Dedifferentiated amniotic fluid mesenchymal stem cell (primary cell): ENCODE data around the gene PCCA.
A peak's percentile ranks its signal among the peaks of the same experiment; 100 is the strongest.

ENCODE experiments used
- DNase-seq: peaks from one replicate; pipeline ENCODE4 v3.0.0-alpha.2; 2016; ENCODE audit errors: extremely low spot score

The PCCA gene

GRCh38 chr13:100526318-100527000 lies 437.6 kb downstream of the PCCA start:
- DNase-seq: no peak

DNA sequence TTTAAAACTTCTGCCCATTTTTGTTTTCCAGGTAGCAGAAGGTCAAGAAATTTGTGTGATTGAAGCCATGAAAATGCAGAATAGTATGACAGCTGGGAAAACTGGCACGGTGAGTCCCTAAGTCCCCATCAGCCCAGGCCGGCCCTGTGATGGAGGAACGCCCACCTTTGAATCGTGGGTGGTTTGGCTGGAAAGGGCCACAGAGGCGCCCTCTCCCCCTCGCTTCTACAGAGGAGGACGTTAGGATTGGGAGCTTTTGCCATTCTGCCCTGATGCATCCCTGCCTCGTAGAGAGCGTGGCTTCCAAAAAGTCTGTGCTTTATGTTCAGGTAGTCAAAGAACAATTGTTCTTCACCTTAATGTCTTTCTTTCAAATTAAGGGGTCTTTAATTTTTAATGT lies 438.8 kb downstream of the PCCA start:
- no peak for DNase-seq

- no peak for DNase-seq
Measured at GRCh38 chr13:100528353-100528752, 439.5 kb downstream of the PCCA start.

DNA sequence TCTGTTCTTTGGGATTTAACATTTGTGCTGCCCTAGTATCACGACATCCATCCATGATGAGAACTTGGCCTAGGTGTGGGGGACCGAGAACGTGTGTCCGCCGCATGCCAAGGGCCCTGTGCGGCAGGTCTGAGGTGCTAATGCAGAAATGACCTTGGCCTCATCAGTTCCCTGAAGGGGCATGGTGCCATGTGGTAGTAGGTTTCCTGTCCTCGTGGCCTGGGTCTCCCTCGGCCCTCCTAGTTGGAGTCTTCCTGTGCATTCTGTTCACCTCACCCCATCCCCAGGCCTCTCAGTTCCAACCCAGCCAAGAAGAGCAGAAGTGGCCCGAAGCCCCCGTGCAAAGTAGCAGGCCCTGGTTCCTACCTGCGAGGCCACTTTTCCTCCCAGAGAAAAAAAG lies 439.9 kb downstream of the PCCA start:
- no peak for DNase-seq

DNA sequence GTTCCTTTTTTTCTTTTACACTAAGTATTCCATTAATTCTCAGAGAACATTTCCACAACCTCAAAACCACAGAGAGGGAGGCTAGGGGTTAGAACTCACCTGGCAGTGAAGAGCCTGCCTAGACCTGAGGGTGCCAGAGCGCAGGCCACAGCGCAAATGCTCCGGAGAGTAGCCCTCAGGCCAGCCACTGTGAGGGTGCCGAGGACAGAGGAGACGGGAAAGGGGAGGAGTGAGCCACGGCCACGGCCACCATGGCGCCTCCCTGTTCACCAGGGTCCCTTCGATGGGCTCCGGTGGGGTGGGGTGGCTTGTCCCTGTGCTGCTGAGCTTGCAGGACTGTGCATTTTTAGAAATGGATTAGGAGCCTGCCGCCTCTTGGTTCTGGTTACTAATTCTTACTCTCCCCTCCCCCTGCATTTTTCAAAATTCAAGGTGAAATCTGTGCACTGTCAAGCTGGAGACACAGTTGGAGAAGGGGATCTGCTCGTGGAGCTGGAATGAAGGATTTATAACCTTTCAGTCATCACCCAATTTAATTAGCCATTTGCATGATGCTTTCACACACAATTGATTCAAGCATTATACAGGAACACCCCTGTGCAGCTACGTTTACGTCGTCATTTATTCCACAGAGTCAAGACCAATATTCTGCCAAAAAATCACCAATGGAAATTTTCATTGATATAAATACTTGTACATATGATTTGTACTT lies 440.9 kb downstream of the PCCA start:
- DNase-seq: no peak

DNA sequence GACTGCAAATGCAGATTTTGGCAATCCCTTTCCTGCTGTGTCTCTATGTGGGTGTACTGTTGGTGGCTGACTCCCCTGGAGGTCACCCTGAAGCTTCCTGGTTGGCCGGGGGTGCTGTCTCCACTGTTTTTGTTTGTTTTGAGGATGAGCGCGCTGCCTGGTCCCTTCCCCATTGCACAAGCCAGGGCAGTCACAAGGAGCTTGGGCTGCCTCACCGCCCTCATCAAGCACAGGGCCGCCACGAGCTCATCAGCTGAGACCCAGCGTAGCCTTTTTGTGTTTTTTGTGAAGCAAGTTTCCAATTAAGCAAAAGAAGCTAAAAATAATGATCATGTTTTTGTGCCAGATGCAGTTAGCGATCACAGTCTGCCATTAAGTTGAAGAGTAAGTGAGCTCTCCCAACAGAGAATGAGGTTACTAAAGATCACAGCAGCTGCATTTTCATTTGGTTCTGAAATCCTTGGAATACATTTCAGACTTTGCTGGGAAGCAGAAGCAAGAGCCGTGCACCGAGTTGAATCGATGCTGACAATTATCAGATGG lies 441.8 kb downstream of the PCCA start:
- DNase-seq: no peak

- no peak for DNase-seq
Measured at GRCh38 chr13:100532090-100532766, 443.3 kb downstream of the PCCA start.

GRCh38 chr13:100532836-100533435 lies 444.0 kb downstream of the PCCA start:
- no peak for DNase-seq

- DNase-seq: no peak
Measured at GRCh38 chr13:100533588-100534041, 444.7 kb downstream of the PCCA start.

- no peak for DNase-seq
Measured at GRCh38 chr13:100534147-100534843, 445.4 kb downstream of the PCCA start.

GRCh38 chr13:100534911-100535310 lies 446.0 kb downstream of the PCCA start:
- no peak for DNase-seq

DNA sequence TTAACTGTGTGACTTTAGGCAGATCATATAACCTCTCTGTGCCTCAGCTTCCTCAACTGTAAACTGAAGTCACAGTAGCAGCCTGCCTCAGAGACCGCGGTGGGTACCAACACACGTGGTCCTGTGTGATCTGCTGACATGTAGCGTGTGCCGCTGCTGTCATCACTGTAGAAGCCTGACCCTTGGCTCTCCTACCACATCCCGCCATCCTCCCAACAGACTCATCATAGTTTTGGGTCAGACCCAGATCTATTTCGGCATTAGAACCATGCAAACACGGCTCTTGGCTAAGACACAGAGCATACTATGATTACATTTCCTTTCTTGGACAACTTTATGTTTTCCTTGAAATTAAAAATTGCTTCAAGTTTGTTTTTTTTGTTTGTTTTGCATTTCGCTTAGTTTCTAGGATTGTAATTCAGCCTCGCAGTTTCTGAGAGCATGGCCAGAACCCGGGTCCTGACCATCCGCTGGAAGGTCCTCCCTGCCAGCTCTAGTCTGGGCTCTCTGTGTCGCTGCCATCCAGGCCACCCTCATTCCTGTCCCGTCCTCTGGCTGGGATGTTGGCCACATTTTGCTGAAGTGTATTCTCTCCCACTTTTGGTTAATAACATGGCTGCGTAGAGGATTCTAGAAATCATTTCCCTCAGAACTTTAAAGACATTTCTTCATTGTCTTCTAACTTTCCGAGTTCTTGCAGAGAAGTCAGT lies 446.7 kb downstream of the PCCA start:
- DNase-seq: no peak

- DNase-seq: no peak
Measured at GRCh38 chr13:100536643-100537180, 447.8 kb downstream of the PCCA start.

- DNase-seq: no peak
Measured at GRCh38 chr13:100537486-100537885, 448.6 kb downstream of the PCCA start.

DNA sequence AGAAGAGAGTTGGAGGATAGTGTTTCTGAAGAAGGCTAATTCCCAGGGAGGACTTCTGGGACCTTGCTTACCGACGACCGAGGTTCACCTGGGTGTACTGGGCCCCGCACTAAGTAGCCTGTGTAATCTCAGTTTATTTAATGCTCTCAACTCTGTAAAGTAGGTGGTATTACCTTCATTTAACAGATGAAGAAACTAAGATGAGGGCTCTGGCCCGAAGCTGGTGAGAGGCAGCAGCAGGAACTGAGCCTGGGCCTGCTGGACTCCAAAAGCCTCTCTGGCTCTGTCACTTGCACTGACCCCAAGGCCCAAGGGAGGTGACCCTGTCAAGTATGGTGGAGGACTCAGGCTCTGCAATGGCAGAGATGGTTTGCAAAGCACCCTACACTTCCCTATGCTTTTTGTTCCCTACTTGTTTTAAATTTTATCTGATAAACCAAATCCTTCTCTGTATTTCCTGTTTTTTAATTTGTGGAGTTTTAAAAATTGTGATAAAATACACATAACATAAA lies 449.1 kb downstream of the PCCA start:
- DNase-seq: no peak

DNA sequence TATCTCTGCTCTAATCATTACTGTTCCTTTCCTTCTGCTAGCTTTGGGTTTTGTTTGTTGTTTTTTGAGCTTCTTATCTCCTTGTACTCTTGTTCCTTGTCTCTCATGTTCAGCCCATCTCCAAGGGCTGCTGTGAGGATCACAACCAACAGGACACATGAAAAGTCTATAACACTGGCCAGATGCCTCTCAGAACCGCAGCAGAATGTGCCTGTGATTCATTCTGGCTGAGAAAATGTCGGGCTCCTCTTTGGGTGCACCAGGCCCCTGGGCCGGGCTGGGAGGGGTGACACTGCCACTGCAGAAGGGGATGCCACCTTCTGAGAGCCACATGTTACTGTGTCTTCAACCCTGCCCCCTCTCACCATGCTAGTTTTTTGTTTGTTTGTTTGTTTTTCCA lies 451.7 kb downstream of the PCCA start:
- no peak for DNase-seq

- DNase-seq: no peak
Measured at GRCh38 chr13:100541897-100542825, 453.3 kb downstream of the PCCA start.

GRCh38 chr13:100542826-100543156 lies 453.9 kb downstream of the PCCA start:
- peak; percentile 69 for DNase-seq

DNA sequence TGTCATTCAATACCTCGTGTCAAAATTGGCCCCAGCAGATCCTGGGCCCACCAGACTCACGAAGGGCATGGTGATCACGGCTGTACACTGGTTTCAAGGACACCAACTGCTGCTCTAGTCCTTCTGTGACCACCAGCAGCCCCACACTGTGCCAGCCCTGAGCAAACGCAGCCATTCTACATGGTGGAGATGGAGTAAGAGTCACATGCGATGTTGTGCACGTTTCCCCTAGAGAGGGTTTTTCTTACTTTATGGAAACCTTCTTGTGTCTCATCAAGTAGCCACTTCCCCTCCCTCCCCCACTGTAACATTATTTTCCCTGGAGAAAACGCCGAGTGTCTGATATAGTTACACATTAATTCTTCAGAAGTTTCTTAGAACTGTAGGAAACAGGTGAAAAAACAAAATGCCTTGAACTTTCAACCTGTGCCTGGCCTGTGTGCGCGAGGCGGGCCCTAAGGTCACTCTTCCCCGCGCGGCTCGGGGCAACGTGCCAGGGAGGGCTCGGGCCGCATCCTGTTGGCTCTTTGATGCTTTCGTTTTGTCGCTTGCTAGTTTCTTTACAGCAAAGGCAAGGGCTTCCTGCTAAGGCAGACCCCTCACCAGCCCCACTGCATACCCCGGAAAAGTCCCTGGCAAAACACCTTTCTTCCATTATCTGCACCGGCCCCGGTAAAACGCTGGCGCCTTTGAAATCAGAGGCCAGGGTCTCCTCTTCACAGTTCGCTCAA lies 455.1 kb downstream of the PCCA start:
- no peak for DNase-seq
